HepG2 (cell line): ENCODE results near the gene ZNF12. TPM values are rescaled to one million over a fixed set of nuclear protein-coding genes. Genes with fewer than 3 reads are reported as not detected.

Experiments
- CREM ChIP-seq, 2 experiments: sonication (generic) in 1 of 2; formaldehyde crosslinking in 1 of 2; IDR thresholded peaks; 2 replicates each; pipeline versions ENCODE4 v1.4.0 to v1.6.1; 2016 to 2020; ENCODE audit warnings: antibody characterized with exemption in 1 of 2, mild to moderate bottlenecking in 1 of 2, missing genetic modification reagents in 1 of 2
- FOXJ3 ChIP-seq: sonication (generic); formaldehyde crosslinking; IDR thresholded peaks from 2 replicates; pipeline ENCODE4 v1.4.0; 2020; ENCODE audit warnings: missing genetic modification reagents, mild to moderate bottlenecking, borderline replicate concordance
- HMG20A ChIP-seq: IDR thresholded peaks from 2 replicates; pipeline ENCODE4 v1.6.1; 2016; ENCODE audit warnings: borderline replicate concordance
- HMGA1 ChIP-seq: sonication (generic); formaldehyde crosslinking; conservative IDR thresholded peaks from 2 replicates; pipeline ENCODE4 v1.4.0; 2020; ENCODE audit warnings: missing genetic modification reagents
- HNRNPK ChIP-seq: fragments of 200-400 bp; formaldehyde crosslinking; IDR thresholded peaks from 2 replicates; pipeline ENCODE4 v1.6.1; 2018; ENCODE audit warnings: low read length, low read depth, moderate library complexity, mild to moderate bottlenecking; ENCODE audit not compliant: poor library complexity, severe bottlenecking
- NBN ChIP-seq: fragments of 450-650 bp; conservative IDR thresholded peaks from 2 replicates; pipeline ENCODE4 v1.6.1; 2017
- PAXIP1 ChIP-seq: sonication (generic); formaldehyde crosslinking; conservative IDR thresholded peaks from 2 replicates; pipeline ENCODE4 v1.4.0; 2020; ENCODE audit warnings: mild to moderate bottlenecking, missing genetic modification reagents, moderate library complexity
- RNF2 ChIP-seq: fragments of 450-650 bp; conservative IDR thresholded peaks from 2 replicates; pipeline ENCODE4 v1.6.1; 2016; ENCODE audit warnings: low read depth
- SAFB2 ChIP-seq: sonication (generic); formaldehyde crosslinking; IDR thresholded peaks from 2 replicates; pipeline ENCODE4 v1.5.1; 2020; ENCODE audit warnings: missing genetic modification reagents, low read depth, mild to moderate bottlenecking, borderline replicate concordance
- SIN3A ChIP-seq: IDR thresholded peaks from 2 replicates; pipeline ENCODE4 v1.6.1; 2011; ENCODE audit warnings: low read depth, mild to moderate bottlenecking, control low read depth, low read length, borderline replicate concordance
- SMARCE1 ChIP-seq: fragments of 450-650 bp; IDR thresholded peaks from 2 replicates; pipeline ENCODE4 v1.6.1; 2017; ENCODE audit warnings: borderline replicate concordance
- SP140L ChIP-seq: sonication (generic); formaldehyde crosslinking; IDR thresholded peaks from 2 replicates; pipeline ENCODE4 v1.4.0; 2020; ENCODE audit warnings: missing genetic modification reagents, borderline replicate concordance
- SRY ChIP-seq: sonication (generic); formaldehyde crosslinking; IDR thresholded peaks from 2 replicates; pipeline ENCODE4 v1.8.0; 2022; ENCODE audit warnings: mild to moderate bottlenecking, missing genetic modification reagents
- SUZ12 ChIP-seq: fragments of 150-350 bp; IDR thresholded peaks from 2 replicates; pipeline ENCODE4 v1.6.1; 2014; ENCODE audit warnings: low read depth, low read length
- WIZ ChIP-seq: sonication (generic); formaldehyde crosslinking; IDR thresholded peaks from 2 replicates; pipeline ENCODE4 v1.5.1; 2020; ENCODE audit warnings: mild to moderate bottlenecking, missing genetic modification reagents
- ZFX ChIP-seq: sonication (generic); formaldehyde crosslinking; IDR thresholded peaks from 2 replicates; pipeline ENCODE4 v1.4.0; 2020; ENCODE audit warnings: mild to moderate bottlenecking, low read depth, missing genetic modification reagents, moderate library complexity
- ZNF280D ChIP-seq: sonication (generic); formaldehyde crosslinking; IDR thresholded peaks from 2 replicates; pipeline ENCODE4 v1.5.1; 2020; ENCODE audit warnings: mild to moderate bottlenecking, missing genetic modification reagents
- ZNF317 ChIP-seq: sonication (generic); formaldehyde crosslinking; IDR thresholded peaks from 2 replicates; pipeline ENCODE4 v1.5.0; 2020; ENCODE audit warnings: mild to moderate bottlenecking, missing genetic modification reagents
- ZNF335 ChIP-seq: sonication (generic); formaldehyde crosslinking; IDR thresholded peaks from 2 replicates; pipeline ENCODE4 v1.4.0; 2020; ENCODE audit warnings: missing genetic modification reagents
- ZNF569 ChIP-seq: sonication (generic); formaldehyde crosslinking; IDR thresholded peaks from 2 replicates; pipeline ENCODE4 v1.5.0; 2020; ENCODE audit warnings: mild to moderate bottlenecking, missing genetic modification reagents, moderate library complexity, borderline replicate concordance
- ZNF629 ChIP-seq: sonication (generic); formaldehyde crosslinking; conservative IDR thresholded peaks from 2 replicates; pipeline ENCODE4 v1.5.0; 2020; ENCODE audit warnings: missing genetic modification reagents
- ZNF761 ChIP-seq: sonication (generic); formaldehyde crosslinking; conservative IDR thresholded peaks from 2 replicates; pipeline ENCODE4 v1.4.0; 2020; ENCODE audit warnings: mild to moderate bottlenecking, missing genetic modification reagents
- ZNF766 ChIP-seq: sonication (generic); formaldehyde crosslinking; IDR thresholded peaks from 2 replicates; pipeline ENCODE4 v1.5.0; 2020; ENCODE audit warnings: missing genetic modification reagents, borderline replicate concordance
- polyA plus RNA-seq, 8 experiments: library from polyadenylated mRNA; depleted of rRNA in 3 of 8; stranded (reverse) in 7 of 8; unstranded in 1 of 8; fragments of >200 nt; fragmentation: Illumina TruSeq in 4 of 8; extraction: Trizol in 4 of 8; gene quantifications; 2 replicates each; pipeline versions ENCODE4 v1.2.1 to v1.2.3, GENCODE V29; 2011 to 2016; ENCODE audit warnings: low read depth in 4 of 8, missing spikeins in 1 of 8, mixed read lengths in 1 of 8; ENCODE audit not compliant: insufficient read depth in 1 of 8
- total RNA-seq, 5 experiments: library from RNA; depleted of rRNA; stranded (reverse); fragments of >200 nt; fragmentation: Illumina TruSeq; extraction: Trizol; gene quantifications; 2 replicates each; pipeline ENCODE4 v1.2.3, GENCODE V29; 2016; ENCODE audit warnings: low read depth in 1 of 5
- TF ChIP-seq, protein P1 (sequence below): sonication (generic); formaldehyde crosslinking; IDR thresholded peaks from 2 replicates; pipeline ENCODE4 v1.4.0; 2020; ENCODE audit warnings: missing genetic modification reagents

ZNF12 gene
- total and polyA plus RNA-seq, 2 of the 13 experiments (the other 11 are each of a cell fraction or from before 2014, with no cell fraction given), result 21.4 to 22.8 TPM

- TF ChIP-seq ZNF629 (no peak), SIN3A (no peak), ZFX (no peak), HMG20A (peak; percentile 22; the same call in 1 of the 2 replicates), PAXIP1 (CRISPR knock-in tag) (peak; percentile 78), HMGA1 (CRISPR knock-in tag) (no peak), RNF2 (no peak), ZNF761 (CRISPR knock-in tag) (no peak), ZNF335 (no peak), HNRNPK (no peak), WIZ (CRISPR knock-in tag) (no peak), FOXJ3 (0 out of 2 replicates have a peak, but pooled peaks have one; percentile 46), NBN (no peak), SAFB2 (CRISPR knock-in tag) (no peak), SP140L (CRISPR knock-in tag) (no peak), ZNF569 (no peak), SRY (CRISPR knock-in tag) (no peak), SMARCE1 (no peak), CREM (IDR thresholded peaks at IDR 0.05) (0 out of 2 replicates have a peak, but pooled peaks have one; percentile 25), CREM (CRISPR knock-in tag; IDR thresholded peaks at IDR 0.05) (no peak), ZNF766 (CRISPR knock-in tag) (no peak), SUZ12 (no peak), ZNF280D (CRISPR knock-in tag) (no peak), ZNF317 (CRISPR knock-in tag) (no peak)
- TF ChIP-seq, protein P1, sequence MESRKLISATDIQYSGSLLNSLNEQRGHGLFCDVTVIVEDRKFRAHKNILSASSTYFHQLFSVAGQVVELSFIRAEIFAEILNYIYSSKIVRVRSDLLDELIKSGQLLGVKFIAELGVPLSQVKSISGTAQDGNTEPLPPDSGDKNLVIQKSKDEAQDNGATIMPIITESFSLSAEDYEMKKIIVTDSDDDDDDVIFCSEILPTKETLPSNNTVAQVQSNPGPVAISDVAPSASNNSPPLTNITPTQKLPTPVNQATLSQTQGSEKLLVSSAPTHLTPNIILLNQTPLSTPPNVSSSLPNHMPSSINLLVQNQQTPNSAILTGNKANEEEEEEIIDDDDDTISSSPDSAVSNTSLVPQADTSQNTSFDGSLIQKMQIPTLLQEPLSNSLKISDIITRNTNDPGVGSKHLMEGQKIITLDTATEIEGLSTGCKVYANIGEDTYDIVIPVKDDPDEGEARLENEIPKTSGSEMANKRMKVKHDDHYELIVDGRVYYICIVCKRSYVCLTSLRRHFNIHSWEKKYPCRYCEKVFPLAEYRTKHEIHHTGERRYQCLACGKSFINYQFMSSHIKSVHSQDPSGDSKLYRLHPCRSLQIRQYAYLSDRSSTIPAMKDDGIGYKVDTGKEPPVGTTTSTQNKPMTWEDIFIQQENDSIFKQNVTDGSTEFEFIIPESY (CRISPR knock-in tag), result no peak
Observed at GRCh38 chr7:6708304-6708703, 1.6 kb upstream of the ZNF12 start (continued).
